ENCODE measurements around the gene BCDIN3D.

GRCh38 chr12:49831717-49832116 lies 11.2 kb downstream of the BCDIN3D start:
- TF ChIP-seq CTCF (IDR thresholded peaks at IDR 0.05) (no peak), POLR2A (IDR thresholded peaks at IDR 0.05) (no peak)

All from Peyer's patch (tissue), 4 donors.